Upper lobe of left lung (tissue), 6 donors: ENCODE measurements around the gene CAPN10. TPM values are rescaled to one million over a fixed set of nuclear protein-coding genes. Genes with fewer than 3 reads are reported as not detected.
A peak's percentile ranks its signal among the peaks of the same experiment; 100 is the strongest.

Experiments
- ATAC-seq, 2 donors: fragments of 200-7000 bp; cut with Tn5 transposase; one replicate each; pipeline ENCODE4 v1.9.1; 2022; ENCODE audit warnings: mild to moderate bottlenecking in 2 of 2, moderate library complexity in 2 of 2; ENCODE audit not compliant: low FRiP score in 2 of 2
- DNase-seq, 2 donors: peaks; one replicate each; pipeline ENCODE4 v3.0.0-alpha.2; 2019 to 2020
- H3K27ac ChIP-seq, 4 donors: fragments of 200-600 bp; sonication (generic); one replicate each; pipeline ENCODE4 v1.5.1; 2016 to 2019
- H3K27me3 ChIP-seq, 4 donors: fragments of 200-600 bp; sonication (generic); one replicate each; pipeline ENCODE4 v1.5.1; 2017 to 2019
- H3K36me3 ChIP-seq, 4 donors: fragments of 200-600 bp; sonication (generic); one replicate each; pipeline ENCODE4 v1.5.1; 2016 to 2019
- H3K4me1 ChIP-seq, 4 donors: fragments of 200-600 bp; sonication (generic); one replicate each; pipeline ENCODE4 v1.5.1; 2018 to 2019
- H3K4me3 ChIP-seq, 4 donors: fragments of 200-600 bp; sonication (generic); one replicate each; pipeline ENCODE4 v1.5.1; 2017 to 2019; ENCODE audit warnings: mild to moderate bottlenecking in 2 of 4, moderate library complexity in 1 of 4
- H3K9me3 ChIP-seq, 4 donors: fragments of 200-600 bp; sonication (generic); one replicate each; pipeline ENCODE4 v1.5.1; 2018 to 2019
- CTCF ChIP-seq, 6 experiments: fragments of 450-650 bp in 4 of 6; fragments of 200-600 bp in 2 of 6; sonication (generic) in 2 of 6; IDR thresholded peaks; one replicate each; pipeline ENCODE4 v1.5.1; 2016 to 2019; ENCODE audit warnings: antibody characterized with exemption in 6 of 6
- EP300 ChIP-seq, 4 donors: sonication (generic); formaldehyde crosslinking; IDR thresholded peaks; one replicate each; pipeline ENCODE4 v1.5.1; 2017; ENCODE audit warnings: antibody characterized with exemption in 4 of 4, control low read depth in 2 of 4
- POLR2A ChIP-seq, 4 donors: fragments of 450-650 bp; IDR thresholded peaks; one replicate each; pipeline ENCODE4 v1.5.1; 2016 to 2017; ENCODE audit warnings: antibody characterized with exemption in 4 of 4, mild to moderate bottlenecking in 2 of 4
- POLR2AphosphoS5 ChIP-seq, 2 donors: sonication (generic); formaldehyde crosslinking; IDR thresholded peaks; one replicate each; pipeline ENCODE4 v1.5.1; 2017; ENCODE audit warnings: antibody characterized with exemption in 2 of 2
- WGBS, 2 donors: methylation state at CpG; one replicate each; pipeline ENCODE4 v1.1.5; 2017 to 2018; 5-methylcytosine and 5-hydroxymethylcytosine counted together
- total RNA-seq, 6 donors: library from RNA; depleted of rRNA in 4 of 6; stranded (reverse); fragments of >200 nt in 4 of 6; gene quantifications; one replicate each; pipeline versions ENCODE4 v1.1.0 to v1.2.1, GENCODE V29; 2016 to 2021
- donor health status: DM: no; HTN: no; CAD: no; lungs with moderate emphysema.
- donor health status: DM: no; HTN: yes; CAD: no; lungs with severe emphysema.

CAPN10 gene
- total RNA-seq, 6 donors from 2014 or later = 35.3 to 118 (median 38.9) TPM

GRCh38 chr2:240596491-240596931 lies 10.0 kb downstream of the CAPN10 start:
- Histone ChIP-seq H3K36me3 (peaks cover 3 to 81% (median 61%) of the 10 kb centered on the region in 4 donors), H3K27ac (no peak overlapping the region), H3K27me3 (no peaks in the 10 kb centered on the region), H3K4me1 (no peaks in the 10 kb centered on the region), H3K4me3 (no peak overlapping the region), H3K9me3 (no peaks in the 10 kb centered on the region)
- no peak for TF ChIP-seq CTCF (IDR thresholded peaks at IDR 0.05)
- DNase-seq (peak in 1 of 2 donors; percentile 77), ATAC-seq (no peak)
- WGBS, 2 donors = 96 to 98% methylated on average over 15 to 23 of the region's 23 CpGs

- no peak overlapping the region for H3K27ac ChIP-seq
- DNase-seq = peak in 1 of 2 donors; percentile 44
- H3K4me1 ChIP-seq = no peaks in the 10 kb centered on the region
- 92 to 95% methylated on average over 6 to 10 of the region's 10 CpGs for WGBS, 2 donors
- peaks cover 3 to 75% (median 56%) of the 10 kb centered on the region in 4 donors for H3K36me3 ChIP-seq
- TF ChIP-seq EP300 (IDR thresholded peaks at IDR 0.05) (no peak), POLR2A (IDR thresholded peaks at IDR 0.05) (no peak), POLR2AphosphoS5 (IDR thresholded peaks at IDR 0.05) (no peak), CTCF (IDR thresholded peaks at IDR 0.05) (no peak)
- H3K4me3 ChIP-seq = no peak overlapping the region
- no peaks in the 10 kb centered on the region for H3K27me3 ChIP-seq
- H3K9me3 ChIP-seq = no peaks in the 10 kb centered on the region
- no peak for ATAC-seq
Observed at GRCh38 chr2:240597054-240597418, 10.5 kb downstream of the CAPN10 start.

GRCh38 chr2:240597419-240598181 lies 11.1 kb downstream of the CAPN10 start:
- no peak overlapping the region for H3K27ac ChIP-seq
- ATAC-seq (no peak), DNase-seq (peak in 1 of 2 donors; percentile 74)
- no peaks in the 10 kb centered on the region for H3K4me1 ChIP-seq
- H3K36me3 ChIP-seq = peaks cover 3 to 70% (median 51%) of the 10 kb centered on the region in 4 donors
- 90 to 100% methylated on average over 2 to 12 of the region's 22 CpGs for WGBS, 2 donors
- no peak overlapping the region for H3K4me3 ChIP-seq
- TF ChIP-seq POLR2AphosphoS5 (IDR thresholded peaks at IDR 0.05) (no peak), EP300 (IDR thresholded peaks at IDR 0.05) (no peak), CTCF (IDR thresholded peaks at IDR 0.05) (no peak), POLR2A (IDR thresholded peaks at IDR 0.05) (no peak)
- no peaks in the 10 kb centered on the region for H3K27me3 ChIP-seq
- H3K9me3 ChIP-seq = no peaks in the 10 kb centered on the region

- 92 to 95% methylated on average over 4 to 17 of the region's 17 CpGs for WGBS, 2 donors
- DNase-seq = peak in 1 of 2 donors; percentile 74
- Histone ChIP-seq H3K4me1 (no peaks in the 10 kb centered on the region), H3K4me3 (no peak overlapping the region), H3K27me3 (no peaks in the 10 kb centered on the region), H3K9me3 (no peaks in the 10 kb centered on the region), H3K27ac (no peak overlapping the region), H3K36me3 (peaks cover 3 to 63% (median 45%) of the 10 kb centered on the region in 4 donors)
- TF ChIP-seq CTCF (IDR thresholded peaks at IDR 0.05) = no peak
- ATAC-seq = no peak
Observed at GRCh38 chr2:240598311-240598911, 11.9 kb downstream of the CAPN10 start.
